HepG2 (cell line): Measurements from ENCODE around the gene MRPL9. TPM values are rescaled to one million over a fixed set of nuclear protein-coding genes. Genes with fewer than 3 reads are reported as not detected.

ENCODE experiments used
- ATAC-seq: fragments of 200-7000 bp; cut with Tn5 transposase; 3 replicates; pipeline ENCODE4 v1.9.1; 2020; ENCODE audit warnings: mild to moderate bottlenecking, moderate library complexity
- BruUV-seq: library from RNA; stranded (reverse); fragments of 400-500 nt; replicated peaks from 2 replicates; lab custom pipeline; 2021; lab: Mats Ljungman, UMichigan
- CTCF ChIA-PET: fragments of 300-600 bp; formaldehyde crosslinking; extraction: SDS; loops from one replicate; lab custom pipeline; 2021; ENCODE audit warnings: low total read pairs, inconsistent platforms, low intra/inter-chr PET ratio; lab: Yijun Ruan, JAX
- POLR2A ChIA-PET: fragments of 350-600 bp; sonication (Branson Sonifier 250); formaldehyde crosslinking; loops from one replicate; lab custom pipeline; 2020; ENCODE audit warnings: antibody characterized with exemption, inconsistent platforms; lab: Yijun Ruan, JAX
- DNase-seq: peaks from one replicate; pipeline ENCODE4 v3.0.0-alpha.2; 2015; ENCODE audit warnings: low spot score
- FAIRE-seq: peaks from 3 replicates; lab custom pipeline; 2011; peaks lifted over from hg19 to GRCh38; lab: Jason Lieb, UNC
- H2AFZ ChIP-seq: one replicate; pipeline ENCODE4 v1.6.1; 2011; ENCODE audit warnings: low read length, inconsistent platforms
- H3K27ac ChIP-seq: fragments of 300-600 bp; 3 replicates; pipeline ENCODE4 v1.8.0; 2011; ENCODE audit warnings: mixed run types, mild to moderate bottlenecking, mixed read lengths, low read length, inconsistent platforms; ENCODE audit not compliant: insufficient read depth; ENCODE audit errors: extremely low read length
- H3K27me3 ChIP-seq, 2 experiments: fragments of 200-600 bp in 1 of 2; 2 replicates in 1 of 2; 3 replicates in 1 of 2; pipeline versions ENCODE4 v1.6.0 to v1.8.0; 2011; ENCODE audit warnings: low read length in 2 of 2, mild to moderate bottlenecking in 2 of 2, moderate library complexity in 2 of 2, inconsistent platforms in 1 of 2; ENCODE audit not compliant: insufficient read depth in 2 of 2, control insufficient read depth in 1 of 2
- H3K36me3 ChIP-seq, 2 experiments: fragments of 200-600 bp in 1 of 2; replicated peaks in 1 of 2; 2 replicates in 1 of 2; 3 replicates in 1 of 2; pipeline versions ENCODE4 v1.5.1 to v1.8.0; 2011; ENCODE audit warnings: low read length in 2 of 2, inconsistent platforms in 1 of 2; ENCODE audit not compliant: insufficient read depth in 2 of 2, control insufficient read depth in 1 of 2
- H3K4me1 ChIP-seq: 2 replicates; pipeline ENCODE4 v1.5.1; 2012; ENCODE audit warnings: low read length, inconsistent platforms; ENCODE audit not compliant: insufficient read depth
- H3K4me2 ChIP-seq: 2 replicates; pipeline ENCODE4 v1.6.0; 2011; ENCODE audit warnings: low read depth, low read length, inconsistent platforms
- H3K4me3 ChIP-seq, 3 experiments: fragments of 200-600 bp in 1 of 3; sonication (generic), shearing (Covaris generic) in 1 of 3; replicated peaks in 1 of 3; 2 replicates each; pipeline ENCODE4 v1.5.1; 2011 to 2016; ENCODE audit warnings: low read length in 3 of 3, inconsistent platforms in 2 of 3, low read depth in 2 of 3, mild to moderate bottlenecking in 2 of 3, control low read depth in 1 of 3, mixed read lengths in 1 of 3; ENCODE audit not compliant: insufficient read depth in 1 of 3
- H3K79me2 ChIP-seq: one replicate; pipeline ENCODE4 v1.6.1; 2011; ENCODE audit warnings: low read length, inconsistent platforms; ENCODE audit not compliant: insufficient read depth
- H3K9ac ChIP-seq: 2 replicates; pipeline ENCODE4 v1.6.0; 2011; ENCODE audit warnings: mild to moderate bottlenecking, low read depth, low read length, inconsistent platforms; ENCODE audit not compliant: insufficient read depth
- H3K9me3 ChIP-seq: 2 replicates; pipeline ENCODE4 v1.5.1; 2012; ENCODE audit warnings: mild to moderate bottlenecking, low read length
- H4K20me1 ChIP-seq: 2 replicates; pipeline ENCODE4 v1.6.0; 2011; ENCODE audit warnings: inconsistent platforms, mild to moderate bottlenecking, low read length, moderate library complexity; ENCODE audit not compliant: insufficient read depth
- ARID2 ChIP-seq: sonication (generic); formaldehyde crosslinking; IDR thresholded peaks from 2 replicates; pipeline ENCODE4 v1.8.1; 2022; ENCODE audit warnings: mild to moderate bottlenecking, missing genetic modification reagents, borderline replicate concordance
- CEBPG ChIP-seq: IDR thresholded peaks from 2 replicates; pipeline ENCODE4 v1.6.1; 2016
- IKZF5 ChIP-seq: IDR thresholded peaks from 2 replicates; pipeline ENCODE4 v1.6.1; 2018; ENCODE audit warnings: missing genetic modification reagents, mild to moderate bottlenecking, missing compliant biosample characterization
- KLF11 ChIP-seq: IDR thresholded peaks from 2 replicates; pipeline ENCODE4 v1.6.1; 2016; ENCODE audit warnings: missing compliant biosample characterization
- MZF1 ChIP-seq: sonication (generic); formaldehyde crosslinking; IDR thresholded peaks from 2 replicates; pipeline ENCODE4 v1.8.1; 2023; ENCODE audit warnings: mild to moderate bottlenecking, missing genetic modification reagents, borderline replicate concordance
- PHF5A ChIP-seq: IDR thresholded peaks from one replicate; pipeline ENCODE4 v1.6.1; 2018; ENCODE audit warnings: low read depth, missing genetic modification reagents; ENCODE audit not compliant: unreplicated experiment
- SAP130 ChIP-seq: IDR thresholded peaks from 2 replicates; pipeline ENCODE4 v1.6.1; 2016; ENCODE audit warnings: low read depth
- SNAI1 ChIP-seq: sonication (generic); formaldehyde crosslinking; IDR thresholded peaks from 2 replicates; pipeline ENCODE4 v1.5.0; 2020; ENCODE audit warnings: mild to moderate bottlenecking, missing genetic modification reagents, borderline replicate concordance
- ZFP1 ChIP-seq: IDR thresholded peaks from 2 replicates; pipeline ENCODE4 v1.6.1; 2016
- ZMAT3 ChIP-seq: sonication (generic); formaldehyde crosslinking; conservative IDR thresholded peaks from 2 replicates; pipeline ENCODE4 v1.7.0; 2021; ENCODE audit warnings: missing genetic modification reagents
- ZNF136 ChIP-seq: sonication (generic); formaldehyde crosslinking; IDR thresholded peaks from 2 replicates; pipeline ENCODE4 v1.8.1; 2022; ENCODE audit warnings: low read depth, mild to moderate bottlenecking, moderate library complexity, missing genetic modification reagents
- ZNF20 ChIP-seq: sonication (generic); formaldehyde crosslinking; IDR thresholded peaks from 2 replicates; pipeline ENCODE4 v1.4.0; 2020; ENCODE audit warnings: mild to moderate bottlenecking, moderate library complexity, missing genetic modification reagents
- ZNF260 ChIP-seq: sonication (generic); formaldehyde crosslinking; IDR thresholded peaks from 2 replicates; pipeline ENCODE4 v1.4.0; 2020; ENCODE audit warnings: missing genetic modification reagents, low read depth, mild to moderate bottlenecking, borderline replicate concordance
- ZNF549 ChIP-seq: sonication (generic); formaldehyde crosslinking; IDR thresholded peaks from 2 replicates; pipeline ENCODE4 v1.5.0; 2020; ENCODE audit warnings: missing genetic modification reagents
- WGBS: methylation state at CpG from one replicate; pipeline ENCODE4 v1.1.6; 2017; ENCODE audit warnings: low lambda C conversion rate; 5-methylcytosine and 5-hydroxymethylcytosine counted together
- in situ Hi-C: cut with HindIII; loops from 2 replicates; pipeline ENCODE4 v1.10.0; 2017; ENCODE audit warnings: low pct_unique_long_range_greater_than_20kb; ENCODE audit not compliant: extremely low pct_ligation_motif_present
- intact Hi-C: fragments of 100-400 bp; cut with micrococcal nuclease; formaldehyde crosslinking; loops from one replicate; pipeline ENCODE4 v1.10.0; 2022; ENCODE audit not compliant: unreplicated experiment
- polyA plus RNA-seq, 8 experiments: library from polyadenylated mRNA; depleted of rRNA in 3 of 8; stranded (reverse) in 7 of 8; unstranded in 1 of 8; fragments of >200 nt; fragmentation: Illumina TruSeq in 4 of 8; extraction: Trizol in 4 of 8; gene quantifications; 2 replicates each; pipeline versions ENCODE4 v1.2.1 to v1.2.3, GENCODE V29; 2011 to 2016; ENCODE audit warnings: low read depth in 4 of 8, missing spikeins in 1 of 8, mixed read lengths in 1 of 8; ENCODE audit not compliant: insufficient read depth in 1 of 8
- total RNA-seq, 5 experiments: library from RNA; depleted of rRNA; stranded (reverse); fragments of >200 nt; fragmentation: Illumina TruSeq; extraction: Trizol; gene quantifications; 2 replicates each; pipeline ENCODE4 v1.2.3, GENCODE V29; 2016; ENCODE audit warnings: low read depth in 1 of 5
- TF ChIP-seq, protein P1 (sequence below): sonication (generic); formaldehyde crosslinking; IDR thresholded peaks from 2 replicates; pipeline ENCODE4 v1.4.0; 2020; ENCODE audit warnings: missing genetic modification reagents
- TF ChIP-seq, protein P2 (sequence below): sonication (generic); formaldehyde crosslinking; IDR thresholded peaks from 2 replicates; pipeline ENCODE4 v1.4.0; 2020; ENCODE audit warnings: mild to moderate bottlenecking, missing genetic modification reagents
- TF ChIP-seq, protein P3 (sequence below): IDR thresholded peaks from 2 replicates; pipeline ENCODE4 v1.6.1; 2016; ENCODE audit warnings: missing genetic modification reagents, missing compliant biosample characterization

MRPL9 gene
- total and polyA plus RNA-seq, 2 of the 13 experiments (the other 11 are each of a cell fraction or from before 2014, with no cell fraction given): 72.1 to 107 TPM

DNA sequence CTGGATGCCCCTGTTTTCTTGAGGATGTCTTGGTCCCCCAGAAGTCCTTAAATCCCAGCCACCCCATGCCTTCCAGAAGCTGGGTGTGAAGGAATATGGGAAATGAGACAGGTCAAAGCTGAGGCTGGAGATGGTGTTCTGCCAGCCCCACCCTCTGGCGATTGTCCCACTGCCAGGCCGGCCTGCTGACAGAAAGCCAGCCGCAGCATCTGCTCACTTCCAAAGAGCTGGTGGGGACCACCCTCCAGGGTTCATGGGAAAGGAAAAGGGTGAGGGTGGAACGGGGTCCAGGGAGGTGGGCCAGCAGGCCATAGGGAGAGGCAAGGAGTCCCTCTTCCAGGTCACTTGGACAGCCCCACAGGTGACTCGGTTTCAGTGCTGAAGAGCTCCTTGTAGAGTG is 43.8 kb upstream of the MRPL9 start:
- DNase-seq: no peak
- ATAC-seq: no peak
- H3K79me2 ChIP-seq: no peaks in the 10 kb centered on the region
- H3K4me2 ChIP-seq: no peak overlapping the region
- CTCF ChIA-PET: no interaction called here
- in situ Hi-C loops (no loop called here), intact Hi-C loops (no loop called here)
- H4K20me1 ChIP-seq: no peaks in the 10 kb centered on the region
- H3K36me3 ChIP-seq: no peaks in the 10 kb centered on the region
- BruUV-seq: no TSS peak
- H3K9me3 ChIP-seq: no peaks in the 10 kb centered on the region
- H3K4me1 ChIP-seq: peaks cover 11% of the 10 kb centered on the region; the same call in 1 of the 2 replicates
- H3K27ac ChIP-seq: no peak overlapping the region
- no peak overlapping the region for H2AFZ ChIP-seq
- no peak overlapping the region for H3K9ac ChIP-seq
- 70% methylated on average over 3 of the region's 5 CpGs for WGBS
- TF ChIP-seq CEBPG (CRISPR knock-in tag) (no peak), ARID2 (no peak), SNAI1 (CRISPR knock-in tag) (no peak), ZNF136 (no peak), IKZF5 (CRISPR knock-in tag) (no peak), ZNF549 (CRISPR knock-in tag) (no peak), ZMAT3 (CRISPR knock-in tag) (no peak), ZNF20 (no peak), MZF1 (no peak), ZFP1 (no peak), KLF11 (CRISPR knock-in tag) (no peak), SAP130 (no peak), PHF5A (no peak), ZNF260 (no peak)
- TF ChIP-seq, protein P1, sequence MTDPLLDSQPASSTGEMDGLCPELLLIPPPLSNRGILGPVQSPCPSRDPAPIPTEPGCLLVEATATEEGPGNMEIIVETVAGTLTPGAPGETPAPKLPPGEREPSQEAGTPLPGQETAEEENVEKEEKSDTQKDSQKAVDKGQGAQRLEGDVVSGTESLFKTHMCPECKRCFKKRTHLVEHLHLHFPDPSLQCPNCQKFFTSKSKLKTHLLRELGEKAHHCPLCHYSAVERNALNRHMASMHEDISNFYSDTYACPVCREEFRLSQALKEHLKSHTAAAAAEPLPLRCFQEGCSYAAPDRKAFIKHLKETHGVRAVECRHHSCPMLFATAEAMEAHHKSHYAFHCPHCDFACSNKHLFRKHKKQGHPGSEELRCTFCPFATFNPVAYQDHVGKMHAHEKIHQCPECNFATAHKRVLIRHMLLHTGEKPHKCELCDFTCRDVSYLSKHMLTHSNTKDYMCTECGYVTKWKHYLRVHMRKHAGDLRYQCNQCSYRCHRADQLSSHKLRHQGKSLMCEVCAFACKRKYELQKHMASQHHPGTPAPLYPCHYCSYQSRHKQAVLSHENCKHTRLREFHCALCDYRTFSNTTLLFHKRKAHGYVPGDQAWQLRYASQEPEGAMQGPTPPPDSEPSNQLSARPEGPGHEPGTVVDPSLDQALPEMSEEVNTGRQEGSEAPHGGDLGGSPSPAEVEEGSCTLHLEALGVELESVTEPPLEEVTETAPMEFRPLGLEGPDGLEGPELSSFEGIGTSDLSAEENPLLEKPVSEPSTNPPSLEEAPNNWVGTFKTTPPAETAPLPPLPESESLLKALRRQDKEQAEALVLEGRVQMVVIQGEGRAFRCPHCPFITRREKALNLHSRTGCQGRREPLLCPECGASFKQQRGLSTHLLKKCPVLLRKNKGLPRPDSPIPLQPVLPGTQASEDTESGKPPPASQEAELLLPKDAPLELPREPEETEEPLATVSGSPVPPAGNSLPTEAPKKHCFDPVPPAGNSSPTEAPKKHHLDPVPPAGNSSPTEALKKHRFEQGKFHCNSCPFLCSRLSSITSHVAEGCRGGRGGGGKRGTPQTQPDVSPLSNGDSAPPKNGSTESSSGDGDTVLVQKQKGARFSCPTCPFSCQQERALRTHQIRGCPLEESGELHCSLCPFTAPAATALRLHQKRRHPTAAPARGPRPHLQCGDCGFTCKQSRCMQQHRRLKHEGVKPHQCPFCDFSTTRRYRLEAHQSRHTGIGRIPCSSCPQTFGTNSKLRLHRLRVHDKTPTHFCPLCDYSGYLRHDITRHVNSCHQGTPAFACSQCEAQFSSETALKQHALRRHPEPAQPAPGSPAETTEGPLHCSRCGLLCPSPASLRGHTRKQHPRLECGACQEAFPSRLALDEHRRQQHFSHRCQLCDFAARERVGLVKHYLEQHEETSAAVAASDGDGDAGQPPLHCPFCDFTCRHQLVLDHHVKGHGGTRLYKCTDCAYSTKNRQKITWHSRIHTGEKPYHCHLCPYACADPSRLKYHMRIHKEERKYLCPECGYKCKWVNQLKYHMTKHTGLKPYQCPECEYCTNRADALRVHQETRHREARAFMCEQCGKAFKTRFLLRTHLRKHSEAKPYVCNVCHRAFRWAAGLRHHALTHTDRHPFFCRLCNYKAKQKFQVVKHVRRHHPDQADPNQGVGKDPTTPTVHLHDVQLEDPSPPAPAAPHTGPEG (CRISPR knock-in tag): no peak
- TF ChIP-seq, protein P2, sequence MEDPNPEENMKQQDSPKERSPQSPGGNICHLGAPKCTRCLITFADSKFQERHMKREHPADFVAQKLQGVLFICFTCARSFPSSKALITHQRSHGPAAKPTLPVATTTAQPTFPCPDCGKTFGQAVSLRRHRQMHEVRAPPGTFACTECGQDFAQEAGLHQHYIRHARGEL (CRISPR knock-in tag): no peak
- TF ChIP-seq, protein P3, sequence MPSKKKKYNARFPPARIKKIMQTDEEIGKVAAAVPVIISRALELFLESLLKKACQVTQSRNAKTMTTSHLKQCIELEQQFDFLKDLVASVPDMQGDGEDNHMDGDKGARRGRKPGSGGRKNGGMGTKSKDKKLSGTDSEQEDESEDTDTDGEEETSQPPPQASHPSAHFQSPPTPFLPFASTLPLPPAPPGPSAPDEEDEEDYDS (CRISPR knock-in tag): no peak
- no peak overlapping the region for H3K4me3 ChIP-seq
- POLR2A ChIA-PET: interaction anchor here (0.8 kb wide), 1 partner anchor 25 kb away, joined by 3 read pairs; no protein-coding TSS in a partner anchor
- FAIRE-seq: no peak
- H3K27me3 ChIP-seq: no peaks in the 10 kb centered on the region; a peak in 2 of 5 replicates
